GM23248 (cell line): ENCODE results near the gene PLCH2. TPM values are rescaled to one million over a fixed set of nuclear protein-coding genes. Genes with fewer than 3 reads are reported as not detected.

Experiments used
- DNase-seq: peaks from one replicate; pipeline ENCODE4 v3.0.0-alpha.2; 2015
- H2AFZ ChIP-seq: fragments of 200-600 bp; sonication (generic); 2 replicates; pipeline ENCODE4 v1.6.1; 2016; ENCODE audit warnings: antibody characterized with exemption
- H3F3A ChIP-seq: fragments of 200-600 bp; sonication (generic); 2 replicates; pipeline ENCODE4 v1.6.1; 2016; ENCODE audit warnings: mild to moderate bottlenecking, antibody characterized with exemption, mixed run types; ENCODE audit not compliant: insufficient read depth
- H3K27ac ChIP-seq: fragments of 200-600 bp; sonication (generic); 2 replicates; pipeline ENCODE4 v1.5.1; 2016; ENCODE audit warnings: mild to moderate bottlenecking
- H3K27me3 ChIP-seq: fragments of 200-600 bp; sonication (generic); replicated peaks from 2 replicates; pipeline ENCODE4 v1.6.1; 2016; ENCODE audit warnings: mild to moderate bottlenecking; ENCODE audit not compliant: insufficient read depth
- H3K36me3 ChIP-seq: fragments of 200-600 bp; sonication (generic); 2 replicates; pipeline ENCODE4 v1.6.1; 2016; ENCODE audit warnings: low read depth, mild to moderate bottlenecking
- H3K4me1 ChIP-seq: fragments of 200-600 bp; sonication (generic); 2 replicates; pipeline ENCODE4 v1.6.1; 2016; ENCODE audit warnings: mild to moderate bottlenecking; ENCODE audit not compliant: insufficient read depth
- H3K4me2 ChIP-seq: fragments of 200-600 bp; sonication (generic); one replicate; pipeline ENCODE4 v1.6.1; 2016; ENCODE audit warnings: mild to moderate bottlenecking; ENCODE audit not compliant: unreplicated experiment
- H3K4me3 ChIP-seq: fragments of 200-600 bp; sonication (generic); 2 replicates; pipeline ENCODE4 v1.5.1; 2016; ENCODE audit warnings: mild to moderate bottlenecking
- H3K79me2 ChIP-seq: fragments of 200-600 bp; sonication (generic); 2 replicates; pipeline ENCODE4 v1.6.1; 2016; ENCODE audit warnings: mild to moderate bottlenecking; ENCODE audit not compliant: insufficient read depth
- H3K9ac ChIP-seq: fragments of 200-600 bp; sonication (generic); 2 replicates; pipeline ENCODE4 v1.6.1; 2016; ENCODE audit warnings: mild to moderate bottlenecking
- H3K9me2 ChIP-seq: fragments of 200-600 bp; sonication (generic); 2 replicates; pipeline ENCODE4 v1.6.1; 2016; ENCODE audit warnings: mixed run types, mild to moderate bottlenecking, moderate library complexity; ENCODE audit not compliant: insufficient read depth
- H3K9me3 ChIP-seq: fragments of 200-600 bp; sonication (generic); one replicate; pipeline ENCODE4 v1.6.1; 2017; ENCODE audit warnings: low read depth
- H4K20me1 ChIP-seq: fragments of 200-600 bp; sonication (generic); 2 replicates; pipeline ENCODE4 v1.6.0; 2016; ENCODE audit not compliant: insufficient read depth
- EZH2 ChIP-seq: fragments of 200-600 bp; sonication (generic); IDR thresholded peaks from 2 replicates; pipeline ENCODE4 v1.6.1; 2018; ENCODE audit warnings: antibody characterized with exemption, mild to moderate bottlenecking; ENCODE audit not compliant: insufficient read depth, poor library complexity, severe bottlenecking
- EZH2phosphoT487 ChIP-seq: fragments of 200-600 bp; sonication (generic); IDR thresholded peaks from 2 replicates; pipeline ENCODE4 v1.6.1; 2018; ENCODE audit warnings: antibody characterized with exemption, moderate library complexity, mild to moderate bottlenecking, low read depth; ENCODE audit not compliant: insufficient read depth
- WGBS, 2 experiments: methylation state at CpG; one replicate each; pipeline ENCODE4 v1.1.6; 2015 to 2017; ENCODE audit warnings: low lambda C conversion rate in 2 of 2, low coverage in 1 of 2; ENCODE audit errors: missing lambda C conversion rate in 2 of 2; 5-methylcytosine and 5-hydroxymethylcytosine counted together
- in situ Hi-C: fragments of 300-500 bp; cut with MboI; formaldehyde crosslinking; loops from 2 replicates; pipeline ENCODE4 v1.15.0; 2020
- polyA plus RNA-seq: library from polyadenylated mRNA; unstranded; fragments of >200 nt; fragmentation: Nextera tagmentation; extraction: Ambion mirVana; gene quantifications from 2 replicates; pipeline ENCODE4 v1.2.1, GENCODE V29; 2016
- total RNA-seq: library from RNA; depleted of rRNA; stranded (reverse); fragments of >200 nt; shearing (Covaris generic); gene quantifications from 2 replicates; pipeline ENCODE4 v1.2.3, GENCODE V29; 2014; rRNA removed

PLCH2 gene
- total RNA-seq (0.13 TPM in 1 of 2 replicates, not detected in the other), polyA plus RNA-seq (not detected in 2 replicates)

- no peaks in the 10 kb centered on the region for H3K36me3 ChIP-seq
- H3K4me3 ChIP-seq: no peak within 1 kb of the TSS
- H3K27ac ChIP-seq: no peak within 1 kb of the TSS
- TF ChIP-seq EZH2phosphoT487: no peak
- TF ChIP-seq EZH2: no peak
- H3K9ac ChIP-seq: no peak within 1 kb of the TSS
- no peak within 1 kb of the TSS for H2AFZ ChIP-seq
- no peaks in the 10 kb centered on the region for H3K9me3 ChIP-seq
- H3K27me3 ChIP-seq: 0 out of 2 replicates have a peak, but pooled peaks cover 10% of the 10 kb centered on the region
- H3K9me2 ChIP-seq: no peaks in the 10 kb centered on the region
- H3F3A ChIP-seq: no peaks in the 10 kb centered on the region
- no peaks in the 10 kb centered on the region for H3K79me2 ChIP-seq
- no peak for DNase-seq
- no peak within 1 kb of the TSS for H3K4me2 ChIP-seq
- in situ Hi-C loops: no loop called here
- no peaks in the 10 kb centered on the region for H3K4me1 ChIP-seq
- 55 to 65% methylated on average over 26 to 34 of the region's 34 CpGs for WGBS, 2 experiments
- no peaks in the 10 kb centered on the region for H4K20me1 ChIP-seq
Observed at GRCh38 chr1:2476061-2476999, at the start of gene PLCH2. Gene PLCH2, plus strand, starts transcription at chr1:2476289. Its CDS starts 300 bp downstream, at chr1:2476589.

DNA sequence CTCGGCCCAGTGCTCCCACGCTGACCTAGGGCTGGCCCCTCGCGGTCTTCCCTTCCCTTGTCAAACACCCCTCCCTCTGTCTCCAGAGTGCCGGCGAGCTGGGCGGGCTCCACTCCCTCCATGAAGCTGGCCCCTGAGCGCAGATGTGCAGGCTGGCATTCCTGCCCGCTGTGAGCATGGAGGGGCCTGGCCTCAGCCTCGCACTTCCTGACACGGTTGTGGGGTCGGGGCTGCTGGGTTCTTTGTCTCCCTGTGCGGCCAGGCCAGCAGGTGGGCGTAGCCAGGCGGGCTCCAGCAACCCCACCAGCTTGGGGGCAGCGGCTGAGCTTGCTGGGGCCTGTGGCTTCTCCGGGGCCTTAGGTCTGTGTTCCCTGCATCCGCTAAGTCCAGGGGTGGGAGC, 49.5 kb upstream of the PLCH2 start:
- H3K9me2 ChIP-seq: no peaks in the 10 kb centered on the region
- TF ChIP-seq EZH2: no peak
- TF ChIP-seq EZH2phosphoT487: no peak
- H3K79me2 ChIP-seq: no peaks in the 10 kb centered on the region
- no peak overlapping the region for H3K27ac ChIP-seq
- H3F3A ChIP-seq: no peaks in the 10 kb centered on the region
- no peaks in the 10 kb centered on the region for H3K36me3 ChIP-seq
- no peaks in the 10 kb centered on the region for H4K20me1 ChIP-seq
- no peak overlapping the region for H3K4me2 ChIP-seq
- no peak for DNase-seq
- no peak overlapping the region for H2AFZ ChIP-seq
- peaks cover 11% of the 10 kb centered on the region for H3K27me3 ChIP-seq
- in situ Hi-C loops: no loop called here
- no peak overlapping the region for H3K4me3 ChIP-seq
- H3K9ac ChIP-seq: no peak overlapping the region
- 38 to 40% methylated on average over 15 to 16 of the region's 18 CpGs for WGBS, 2 experiments
- no peaks in the 10 kb centered on the region for H3K4me1 ChIP-seq
- no peaks in the 10 kb centered on the region for H3K9me3 ChIP-seq

DNA sequence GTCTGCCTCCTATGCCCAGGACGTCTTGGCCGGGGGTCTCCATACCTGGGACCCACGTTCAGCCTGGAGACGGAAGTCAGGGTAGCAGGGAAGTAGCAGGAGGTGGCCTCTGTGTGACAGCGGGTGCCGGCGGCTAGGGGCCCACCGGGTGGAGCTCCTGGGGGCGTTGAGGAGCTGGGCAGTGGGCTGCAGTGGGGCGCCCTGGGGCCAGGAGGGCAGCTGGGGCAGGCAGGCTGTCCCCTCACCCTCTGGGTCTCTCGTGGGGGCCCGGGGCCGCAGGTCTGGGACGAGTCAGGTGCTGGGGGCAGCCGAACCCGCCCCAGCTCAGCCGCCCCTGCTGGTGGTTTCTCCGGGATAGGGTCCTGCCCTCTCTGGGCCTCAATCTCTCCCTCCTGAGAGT, 49.0 kb upstream of the PLCH2 start:
- Histone ChIP-seq H3K4me1 (no peaks in the 10 kb centered on the region), H2AFZ (no peak overlapping the region), H3K9me3 (no peaks in the 10 kb centered on the region), H3K9me2 (no peaks in the 10 kb centered on the region), H3K27ac (no peak overlapping the region), H3K27me3 (peaks cover 11% of the 10 kb centered on the region), H3K4me3 (no peak overlapping the region), H3K9ac (no peak overlapping the region), H4K20me1 (no peaks in the 10 kb centered on the region), H3K79me2 (no peaks in the 10 kb centered on the region), H3K36me3 (no peaks in the 10 kb centered on the region), H3F3A (no peaks in the 10 kb centered on the region), H3K4me2 (no peak overlapping the region)
- no peak for TF ChIP-seq EZH2phosphoT487
- no peak for TF ChIP-seq EZH2
- in situ Hi-C loops: no loop called here
- no peak for DNase-seq
- 54 to 64% methylated on average over 15 to 17 of the region's 18 CpGs for WGBS, 2 experiments

- no peak overlapping the region for H3K27ac ChIP-seq
- 37 to 58% methylated on average over 10 of the region's 10 CpGs for WGBS, 2 experiments
- H3K9ac ChIP-seq: no peak overlapping the region
- in situ Hi-C loops: no loop called here
- no peaks in the 10 kb centered on the region for H4K20me1 ChIP-seq
- no peaks in the 10 kb centered on the region for H3K79me2 ChIP-seq
- no peak overlapping the region for H2AFZ ChIP-seq
- H3K4me2 ChIP-seq: no peak overlapping the region
- H3K4me3 ChIP-seq: no peak overlapping the region
- peaks cover 11% of the 10 kb centered on the region for H3K27me3 ChIP-seq
- no peaks in the 10 kb centered on the region for H3K36me3 ChIP-seq
- TF ChIP-seq EZH2 (no peak), EZH2phosphoT487 (no peak)
- DNase-seq: no peak
- H3K4me1 ChIP-seq: no peaks in the 10 kb centered on the region
- H3F3A ChIP-seq: no peaks in the 10 kb centered on the region
- H3K9me3 ChIP-seq: no peaks in the 10 kb centered on the region
- H3K9me2 ChIP-seq: no peaks in the 10 kb centered on the region
Observed at GRCh38 chr1:2427976-2428375, 48.1 kb upstream of the PLCH2 start.
